ENCODE measurements around the gene CCNY. TPM values are rescaled to one million over a fixed set of nuclear protein-coding genes. Genes with fewer than 3 reads are reported as not detected.
A peak's percentile ranks its signal among the peaks of the same experiment; 100 is the strongest.

CCNY gene
- total RNA-seq, 1 donor from 2014 or later: 52.1 TPM

- peak; percentile 1 for DNase-seq
Observed at GRCh38 chr10:35355971-35356724, 19.8 kb downstream of the CCNY start.

- DNase-seq: no peak
Observed at GRCh38 chr10:35356725-35357092, 20.4 kb downstream of the CCNY start.

- DNase-seq: no peak
Observed at GRCh38 chr10:35359056-35359455, 22.7 kb downstream of the CCNY start.

GRCh38 chr10:35359873-35360272 lies 23.6 kb downstream of the CCNY start:
- peak; percentile 0 for DNase-seq

- DNase-seq: no peak
Observed at GRCh38 chr10:35362701-35363350, 26.5 kb downstream of the CCNY start.

- DNase-seq: no peak
Observed at GRCh38 chr10:35363587-35363986, 27.3 kb downstream of the CCNY start.

GRCh38 chr10:35364808-35365207 lies 28.5 kb downstream of the CCNY start:
- no peak for DNase-seq

- no peak for DNase-seq
Observed at GRCh38 chr10:35365994-35366393, 29.7 kb downstream of the CCNY start.

- no peak for DNase-seq
Observed at GRCh38 chr10:35367107-35367859, 31.0 kb downstream of the CCNY start.

- DNase-seq: no peak
Observed at GRCh38 chr10:35367982-35368381, 31.7 kb downstream of the CCNY start.

- DNase-seq: no peak
Observed at GRCh38 chr10:35368485-35369048, 32.3 kb downstream of the CCNY start.

- DNase-seq: peak; percentile 79
Observed at GRCh38 chr10:35369049-35369611, 32.8 kb downstream of the CCNY start.

- DNase-seq: no peak
Observed at GRCh38 chr10:35371731-35372130, 35.4 kb downstream of the CCNY start.

- DNase-seq: peak; percentile 36
Observed at GRCh38 chr10:35372329-35372728, 36.0 kb downstream of the CCNY start.

- no peak for DNase-seq
Observed at GRCh38 chr10:35375091-35375765, 38.9 kb downstream of the CCNY start.

- DNase-seq: no peak
Observed at GRCh38 chr10:35377050-35377728, 40.9 kb downstream of the CCNY start.

GRCh38 chr10:35378541-35379210 lies 42.4 kb downstream of the CCNY start:
- no peak for DNase-seq

GRCh38 chr10:35379226-35380137 lies 43.2 kb downstream of the CCNY start:
- peak; percentile 55 for DNase-seq

GRCh38 chr10:35382096-35382495 lies 45.8 kb downstream of the CCNY start:
- DNase-seq: peak; percentile 33
